Measurements from ENCODE around the gene OPA1. TPM values are rescaled to one million over a fixed set of nuclear protein-coding genes. Genes with fewer than 3 reads are reported as not detected.

OPA1 gene
- total and polyA plus RNA-seq, 2 of the 4 experiments (the other 2 are of a cell fraction): 17.8 to 73.7 TPM

GRCh38 chr3:193614430-193614829 lies 21.4 kb downstream of the OPA1 start:
- ATAC-seq (ENCODE audit: low read depth) (no peak), DNase-seq (no peak)
- H2BK15ac ChIP-seq (ENCODE audit: low read depth, low read length): no peak overlapping the region
- no peak overlapping the region for H3K56ac ChIP-seq (ENCODE audit: extremely low read depth, insufficient read depth, low read length)
- no peak overlapping the region for H3K18ac ChIP-seq (ENCODE audit: low read depth, low read length)
- no peak overlapping the region for H3K9ac ChIP-seq (ENCODE audit: low read depth, low read length)
- H3K27me3 ChIP-seq (ENCODE audit: control insufficient read depth, insufficient read depth, low read length): no peaks in the 10 kb centered on the region
- H2AFZ ChIP-seq (replicated peaks; ENCODE audit: low read length, poor library complexity): no peak overlapping the region
- H4K8ac ChIP-seq (ENCODE audit: low read depth in 2 of 2, low read length in 2 of 2): no peak overlapping the region
- no peak overlapping the region for H2BK5ac ChIP-seq (ENCODE audit: low read depth, low read length, poor library complexity, severe bottlenecking)
- no peak overlapping the region for H4K5ac ChIP-seq (ENCODE audit: low read depth, low read length)
- peaks cover 2% of the 10 kb centered on the region; the same call in 1 of the 2 replicates for H4K20me1 ChIP-seq (ENCODE audit: insufficient read depth, low read length)
- no peak overlapping the region for H3K23ac ChIP-seq (ENCODE audit: low read depth, low read length)
- intact Hi-C loops (cut with micrococcal nuclease): no loop called here
- peaks cover 13% of the 10 kb centered on the region for H3K36me3 ChIP-seq (ENCODE audit: control insufficient read depth, insufficient read depth, low read length)
- in situ Hi-C loops (cut with MboI; ENCODE audit: low sequenced_read_pairs): no loop called here
- no peaks in the 10 kb centered on the region for H3K9me3 ChIP-seq (ENCODE audit: control insufficient read depth, insufficient read depth, low read length)
- ChIA-PET POLR2A (ENCODE audit: unreplicated experiment) (no interaction called here), CTCF (no interaction called here)
- H3K4me1 ChIP-seq (ENCODE audit: control insufficient read depth, insufficient read depth, low read length): no peaks in the 10 kb centered on the region
- H2AK5ac ChIP-seq (ENCODE audit: low read depth, low read length): no peak overlapping the region
- WGBS, 2 experiments (ENCODE audit: extremely low coverage in 2 of 2, insufficient read length in 1 of 2): no CpG with 5 or more reads among the region's 2 CpGs
- H2BK20ac ChIP-seq (ENCODE audit: low read depth, low read length): no peak overlapping the region
- H3K79me1 ChIP-seq (ENCODE audit: low read depth in 1 of 2, low read length in 2 of 2): peaks cover 8 to 29% of the 10 kb centered on the region in 2 experiments
- H3K4ac ChIP-seq (ENCODE audit: low read depth, low read length): no peak overlapping the region
- H3K27ac ChIP-seq (ENCODE audit: insufficient read depth, low read length): no peak overlapping the region
- no TSS peak for BruUV-seq (replicated peaks)
- no peak overlapping the region for H2BK120ac ChIP-seq (ENCODE audit: low read depth, low read length)
- H3K4me3 ChIP-seq (ENCODE audit: insufficient read depth, low read depth, low read length): no peak overlapping the region
- no peak overlapping the region for H2AK9ac ChIP-seq (replicated peaks; ENCODE audit: low read depth, low read length, poor library complexity)
- dilution Hi-C loops (cut with HindIII; ENCODE audit: low sequenced_read_pairs, unreplicated experiment): no loop called here
- no peak overlapping the region for H3K4me2 ChIP-seq (ENCODE audit: low read depth, low read length)
- H4K91ac ChIP-seq (ENCODE audit: insufficient read depth, low read depth, low read length): no peak overlapping the region
- no peak overlapping the region for H3K14ac ChIP-seq (replicated peaks; ENCODE audit: low read depth, low read length)
- TF ChIP-seq RCOR1 (IDR thresholded peaks at IDR 0.05; ENCODE audit: insufficient replicate concordance, low read length): no peak
- no peak for TF ChIP-seq NFE2L2 (IDR thresholded peaks at IDR 0.05; ENCODE audit: low read depth, low read length)
- no peak for TF ChIP-seq MAZ (IDR thresholded peaks at IDR 0.05; ENCODE audit: borderline replicate concordance, low read depth, low read length)
- TF ChIP-seq ELK1 (IDR thresholded peaks at IDR 0.05; ENCODE audit: borderline replicate concordance, low read depth, low read length): no peak
- TF ChIP-seq MXI1 (IDR thresholded peaks at IDR 0.05; ENCODE audit: borderline replicate concordance, low read depth, low read length): no peak
- TF ChIP-seq CHD1 (IDR thresholded peaks at IDR 0.05; ENCODE audit: low read depth, low read length): no peak
- no peak for TF ChIP-seq FOS (IDR thresholded peaks at IDR 0.05; ENCODE audit: low read depth, low read length)
- TF ChIP-seq SMC3 (IDR thresholded peaks at IDR 0.05; ENCODE audit: low read depth, low read length): no peak
- no peak for TF ChIP-seq POLR2A (IDR thresholded peaks at IDR 0.05; ENCODE audit: low read depth, low read length)
- no peak for TF ChIP-seq RAD21 (IDR thresholded peaks at IDR 0.05; ENCODE audit: low read length)
- no peak for TF ChIP-seq RFX5 (IDR thresholded peaks at IDR 0.05; ENCODE audit: low read depth, low read length)
- TF ChIP-seq CTCF (conservative IDR thresholded peaks at IDR 0.05; ENCODE audit: low read depth, low read length): no peak
- no peak for TF ChIP-seq MAFK (IDR thresholded peaks at IDR 0.05; ENCODE audit: low read depth, low read length)
- TF ChIP-seq CEBPB (IDR thresholded peaks at IDR 0.05; ENCODE audit: low read depth, low read length): no peak
- TF ChIP-seq BHLHE40 (IDR thresholded peaks at IDR 0.05; ENCODE audit: low read depth, low read length): no peak
- no peak for TF ChIP-seq USF2 (IDR thresholded peaks at IDR 0.05; ENCODE audit: low read depth, low read length)
- H3K9me1 ChIP-seq (ENCODE audit: insufficient read depth, low read length): no peaks in the 10 kb centered on the region
